ENCODE results near the gene APOL6.

The APOL6 gene

GRCh38 chr22:35648066-35649025, at the start of gene APOL6:
TSS of gene APOL6 (plus strand) at chr22:35648446. CDS start at chr22:35656426, 7,980 bp downstream.
- H3K9me3 ChIP-seq (ENCODE audit: insufficient read depth, low read depth, low read length) = no peaks in the 10 kb centered on the region
- H3K27ac ChIP-seq (ENCODE audit: low read length) = no peak within 1 kb of the TSS
- H3K27me3 ChIP-seq (ENCODE audit: insufficient read depth, low read length) = no peaks in the 10 kb centered on the region
- H3K4me1 ChIP-seq (ENCODE audit: insufficient read depth, low read length) = peaks cover 9% of the 10 kb centered on the region; the same call in 1 of the 2 replicates
- peak within 1 kb of the TSS; percentile 32; the same call in 1 of the 2 replicates for H3K9ac ChIP-seq (ENCODE audit: low read depth, low read length)
- H3K4me3 ChIP-seq (ENCODE audit: low read length) = no peak within 1 kb of the TSS
- no peaks in the 10 kb centered on the region for H3K36me3 ChIP-seq (ENCODE audit: insufficient read depth, low read depth, low read length)

- no peaks in the 10 kb centered on the region for H3K4me1 ChIP-seq (ENCODE audit: insufficient read depth, low read length)
- H3K9ac ChIP-seq (ENCODE audit: low read depth, low read length) = no peak overlapping the region
- no peaks in the 10 kb centered on the region for H3K36me3 ChIP-seq (ENCODE audit: insufficient read depth, low read depth, low read length)
- H3K9me3 ChIP-seq (ENCODE audit: insufficient read depth, low read depth, low read length) = no peaks in the 10 kb centered on the region
- no peak overlapping the region for H3K27ac ChIP-seq (ENCODE audit: low read length)
- no peaks in the 10 kb centered on the region for H3K27me3 ChIP-seq (ENCODE audit: insufficient read depth, low read length)
- H3K4me3 ChIP-seq (ENCODE audit: low read length) = no peak overlapping the region
Observed at GRCh38 chr22:35599364-35599763, 48.9 kb upstream of the APOL6 start.

GRCh38 chr22:35600476-35600875, 47.8 kb upstream of the APOL6 start:
- no peaks in the 10 kb centered on the region for H3K27me3 ChIP-seq (ENCODE audit: insufficient read depth, low read length)
- no peaks in the 10 kb centered on the region for H3K4me1 ChIP-seq (ENCODE audit: insufficient read depth, low read length)
- no peak overlapping the region for H3K9ac ChIP-seq (ENCODE audit: low read depth, low read length)
- no peak overlapping the region for H3K27ac ChIP-seq (ENCODE audit: low read length)
- no peaks in the 10 kb centered on the region for H3K9me3 ChIP-seq (ENCODE audit: insufficient read depth, low read depth, low read length)
- H3K36me3 ChIP-seq (ENCODE audit: insufficient read depth, low read depth, low read length) = no peaks in the 10 kb centered on the region
- H3K4me3 ChIP-seq (ENCODE audit: low read length) = no peak overlapping the region

- Histone ChIP-seq H3K9me3 (ENCODE audit: insufficient read depth, low read depth, low read length) (no peaks in the 10 kb centered on the region), H3K4me1 (ENCODE audit: insufficient read depth, low read length) (no peaks in the 10 kb centered on the region), H3K9ac (ENCODE audit: low read depth, low read length) (no peak overlapping the region), H3K27ac (ENCODE audit: low read length) (no peak overlapping the region), H3K4me3 (ENCODE audit: low read length) (no peak overlapping the region), H3K36me3 (ENCODE audit: insufficient read depth, low read depth, low read length) (no peaks in the 10 kb centered on the region), H3K27me3 (ENCODE audit: insufficient read depth, low read length) (no peaks in the 10 kb centered on the region)
Observed at GRCh38 chr22:35601013-35601580, 47.1 kb upstream of the APOL6 start.

GRCh38 chr22:35601743-35602615, 46.3 kb upstream of the APOL6 start:
- Histone ChIP-seq H3K4me3 (ENCODE audit: low read length) (no peak overlapping the region), H3K36me3 (ENCODE audit: insufficient read depth, low read depth, low read length) (no peaks in the 10 kb centered on the region), H3K27me3 (ENCODE audit: insufficient read depth, low read length) (no peaks in the 10 kb centered on the region), H3K27ac (ENCODE audit: low read length) (no peak overlapping the region), H3K9ac (ENCODE audit: low read depth, low read length) (no peak overlapping the region), H3K9me3 (ENCODE audit: insufficient read depth, low read depth, low read length) (no peaks in the 10 kb centered on the region), H3K4me1 (ENCODE audit: insufficient read depth, low read length) (no peaks in the 10 kb centered on the region)

GRCh38 chr22:35604621-35605368, 43.5 kb upstream of the APOL6 start:
- H3K27me3 ChIP-seq (ENCODE audit: insufficient read depth, low read length) = no peaks in the 10 kb centered on the region
- H3K36me3 ChIP-seq (ENCODE audit: insufficient read depth, low read depth, low read length) = no peaks in the 10 kb centered on the region
- H3K9me3 ChIP-seq (ENCODE audit: insufficient read depth, low read depth, low read length) = no peaks in the 10 kb centered on the region
- H3K9ac ChIP-seq (ENCODE audit: low read depth, low read length) = no peak overlapping the region
- H3K27ac ChIP-seq (ENCODE audit: low read length) = no peak overlapping the region
- no peaks in the 10 kb centered on the region for H3K4me1 ChIP-seq (ENCODE audit: insufficient read depth, low read length)
- H3K4me3 ChIP-seq (ENCODE audit: low read length) = no peak overlapping the region

GRCh38 chr22:35605369-35605680, 42.9 kb upstream of the APOL6 start:
- H3K27ac ChIP-seq (ENCODE audit: low read length) = no peak overlapping the region
- no peak overlapping the region for H3K4me3 ChIP-seq (ENCODE audit: low read length)
- no peaks in the 10 kb centered on the region for H3K36me3 ChIP-seq (ENCODE audit: insufficient read depth, low read depth, low read length)
- no peaks in the 10 kb centered on the region for H3K4me1 ChIP-seq (ENCODE audit: insufficient read depth, low read length)
- no peak overlapping the region for H3K9ac ChIP-seq (ENCODE audit: low read depth, low read length)
- H3K27me3 ChIP-seq (ENCODE audit: insufficient read depth, low read length) = no peaks in the 10 kb centered on the region
- H3K9me3 ChIP-seq (ENCODE audit: insufficient read depth, low read depth, low read length) = no peaks in the 10 kb centered on the region

GRCh38 chr22:35605851-35606481, 42.3 kb upstream of the APOL6 start:
- Histone ChIP-seq H3K36me3 (ENCODE audit: insufficient read depth, low read depth, low read length) (no peaks in the 10 kb centered on the region), H3K9ac (ENCODE audit: low read depth, low read length) (no peak overlapping the region), H3K27ac (ENCODE audit: low read length) (no peak overlapping the region), H3K4me1 (ENCODE audit: insufficient read depth, low read length) (no peaks in the 10 kb centered on the region), H3K4me3 (ENCODE audit: low read length) (no peak overlapping the region), H3K9me3 (ENCODE audit: insufficient read depth, low read depth, low read length) (no peaks in the 10 kb centered on the region), H3K27me3 (ENCODE audit: insufficient read depth, low read length) (no peaks in the 10 kb centered on the region)

GRCh38 chr22:35606916-35607315, 41.3 kb upstream of the APOL6 start:
- no peaks in the 10 kb centered on the region for H3K36me3 ChIP-seq (ENCODE audit: insufficient read depth, low read depth, low read length)
- H3K9me3 ChIP-seq (ENCODE audit: insufficient read depth, low read depth, low read length) = no peaks in the 10 kb centered on the region
- H3K4me3 ChIP-seq (ENCODE audit: low read length) = no peak overlapping the region
- no peaks in the 10 kb centered on the region for H3K4me1 ChIP-seq (ENCODE audit: insufficient read depth, low read length)
- no peaks in the 10 kb centered on the region for H3K27me3 ChIP-seq (ENCODE audit: insufficient read depth, low read length)
- H3K27ac ChIP-seq (ENCODE audit: low read length) = no peak overlapping the region
- no peak overlapping the region for H3K9ac ChIP-seq (ENCODE audit: low read depth, low read length)

- Histone ChIP-seq H3K4me3 (ENCODE audit: low read length) (no peak overlapping the region), H3K9me3 (ENCODE audit: insufficient read depth, low read depth, low read length) (no peaks in the 10 kb centered on the region), H3K27me3 (ENCODE audit: insufficient read depth, low read length) (no peaks in the 10 kb centered on the region), H3K9ac (ENCODE audit: low read depth, low read length) (no peak overlapping the region), H3K4me1 (ENCODE audit: insufficient read depth, low read length) (no peaks in the 10 kb centered on the region), H3K36me3 (ENCODE audit: insufficient read depth, low read depth, low read length) (no peaks in the 10 kb centered on the region), H3K27ac (ENCODE audit: low read length) (no peak overlapping the region)
Observed at GRCh38 chr22:35608088-35608487, 40.2 kb upstream of the APOL6 start.

- Histone ChIP-seq H3K27ac (ENCODE audit: low read length) (no peak overlapping the region), H3K27me3 (ENCODE audit: insufficient read depth, low read length) (no peaks in the 10 kb centered on the region), H3K4me3 (ENCODE audit: low read length) (no peak overlapping the region), H3K9ac (ENCODE audit: low read depth, low read length) (no peak overlapping the region), H3K9me3 (ENCODE audit: insufficient read depth, low read depth, low read length) (no peaks in the 10 kb centered on the region), H3K4me1 (ENCODE audit: insufficient read depth, low read length) (no peaks in the 10 kb centered on the region), H3K36me3 (ENCODE audit: insufficient read depth, low read depth, low read length) (no peaks in the 10 kb centered on the region)
Observed at GRCh38 chr22:35609261-35609660, 39.0 kb upstream of the APOL6 start.
